Esophagus (tissue), 2 donors: ENCODE measurements around the gene GTF2IRD1. TPM values are rescaled to one million over a fixed set of nuclear protein-coding genes. Genes with fewer than 3 reads are reported as not detected.
"Not testable (repeated sequence)": the region's sequence is repeated elsewhere in the genome, so short reads cannot be mapped to it uniquely, and the experiment has no call there.

Source experiments
- H3K27ac ChIP-seq, 2 donors: one replicate each; pipeline ENCODE4 v1.5.1; 2013; ENCODE audit warnings: low read depth in 2 of 2, mild to moderate bottlenecking in 2 of 2, inconsistent platforms in 1 of 2, low read length in 1 of 2, moderate library complexity in 1 of 2
- H3K27me3 ChIP-seq, 2 donors: one replicate each; pipeline ENCODE4 v1.6.1; 2013; ENCODE audit warnings: low read length in 2 of 2, control low read depth in 1 of 2, mild to moderate bottlenecking in 1 of 2; ENCODE audit not compliant: insufficient read depth in 2 of 2, control insufficient read depth in 1 of 2
- H3K36me3 ChIP-seq, 2 donors: one replicate each; pipeline ENCODE4 v1.6.1; 2013; ENCODE audit warnings: low read length in 1 of 2; ENCODE audit not compliant: control insufficient read depth in 2 of 2, insufficient read depth in 2 of 2
- H3K4me1 ChIP-seq, 2 donors: one replicate each; pipeline ENCODE4 v1.6.1; 2013; ENCODE audit warnings: low read length in 1 of 2; ENCODE audit not compliant: control insufficient read depth in 2 of 2, insufficient read depth in 2 of 2
- H3K4me3 ChIP-seq, 2 donors: one replicate each; pipeline ENCODE4 v1.5.1; 2013; ENCODE audit warnings: low read length in 2 of 2, mild to moderate bottlenecking in 2 of 2, low read depth in 1 of 2, moderate library complexity in 1 of 2
- H3K9me3 ChIP-seq, 2 donors: one replicate each; pipeline ENCODE4 v1.6.1; 2013; ENCODE audit warnings: mild to moderate bottlenecking in 2 of 2, low read depth in 1 of 2, low read length in 1 of 2, moderate library complexity in 1 of 2; ENCODE audit not compliant: control insufficient read depth in 2 of 2, insufficient read depth in 1 of 2
- WGBS, 2 donors: extraction: QIAGEN DNeasy Blood & Tissue Kit; methylation state at CpG; one replicate each; pipeline ENCODE4 v1.1.7; 2013; 5-methylcytosine and 5-hydroxymethylcytosine counted together
- polyA plus RNA-seq, 2 donors: library from polyadenylated mRNA; stranded (reverse); fragments of 200-250 nt; gene quantifications; one replicate each; pipeline ENCODE4 v1.2.3, GENCODE V29; 2013
- donor health status: healthy with polysubstance abuse.
- donor health status: Bipolar disorder and iron deficiency.

The GTF2IRD1 gene
- polyA plus RNA-seq, 2 donors, result 30.4 to 43.4 TPM

DNA sequence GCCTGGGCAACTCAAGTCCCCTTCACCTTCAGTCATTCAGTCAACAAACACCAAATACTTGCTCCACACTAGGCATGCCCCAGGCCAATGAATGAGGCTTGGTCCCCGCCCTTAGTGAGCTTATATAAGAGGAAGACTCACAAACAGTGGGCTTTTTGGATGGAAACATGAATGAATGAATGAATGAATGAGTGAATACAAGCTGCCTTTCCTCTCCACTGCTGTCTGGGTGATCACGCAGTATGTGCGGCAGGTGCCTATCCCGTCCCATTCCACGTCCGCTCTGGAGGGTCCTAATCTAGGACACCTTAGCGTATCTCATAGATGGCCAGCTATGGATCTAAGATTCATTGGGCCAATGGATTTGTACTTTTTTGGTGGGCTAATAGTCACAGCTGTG, 184.0 kb downstream of the GTF2IRD1 start:
- no peak overlapping the region for H3K4me3 ChIP-seq
- no peaks in the 10 kb centered on the region for H3K27me3 ChIP-seq
- peaks cover 2 to 4% of the 10 kb centered on the region in 2 donors for H3K4me1 ChIP-seq
- peaks cover 0 to 2% of the 10 kb centered on the region in 2 donors for H3K36me3 ChIP-seq
- no peak overlapping the region for H3K27ac ChIP-seq
- WGBS, 2 donors, result 95% methylated on average over 7 of the region's 7 CpGs
- no peaks in the 10 kb centered on the region for H3K9me3 ChIP-seq

DNA sequence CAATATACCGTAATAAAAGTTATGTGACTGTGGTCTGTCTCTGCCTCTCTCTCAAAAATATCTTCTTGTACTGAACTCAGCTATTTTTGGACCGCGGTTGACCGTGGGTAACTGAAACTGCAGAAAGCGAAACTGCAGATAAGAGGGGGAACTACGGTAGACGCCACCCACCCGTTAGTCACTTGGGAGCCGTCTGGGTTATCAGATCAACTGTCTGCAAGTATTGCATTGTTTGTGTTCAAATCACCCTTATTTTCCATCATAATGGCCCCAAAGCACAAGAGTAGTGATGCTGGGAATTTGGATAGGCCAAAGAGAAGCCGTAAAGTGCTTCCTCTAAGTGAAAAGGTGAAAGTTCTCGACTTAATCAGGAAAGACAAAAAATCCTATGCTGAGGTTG, 196.3 kb downstream of the GTF2IRD1 start:
- peak overlapping the region in 1 of 2 donors; percentile 22 for H3K27ac ChIP-seq
- H3K4me3 ChIP-seq, H3K27me3 ChIP-seq, H3K4me1 ChIP-seq, H3K9me3 ChIP-seq, H3K36me3 ChIP-seq: not testable (repeated sequence)
- WGBS, 2 donors, result 33 to 45% methylated on average over 10 of the region's 11 CpGs

DNA sequence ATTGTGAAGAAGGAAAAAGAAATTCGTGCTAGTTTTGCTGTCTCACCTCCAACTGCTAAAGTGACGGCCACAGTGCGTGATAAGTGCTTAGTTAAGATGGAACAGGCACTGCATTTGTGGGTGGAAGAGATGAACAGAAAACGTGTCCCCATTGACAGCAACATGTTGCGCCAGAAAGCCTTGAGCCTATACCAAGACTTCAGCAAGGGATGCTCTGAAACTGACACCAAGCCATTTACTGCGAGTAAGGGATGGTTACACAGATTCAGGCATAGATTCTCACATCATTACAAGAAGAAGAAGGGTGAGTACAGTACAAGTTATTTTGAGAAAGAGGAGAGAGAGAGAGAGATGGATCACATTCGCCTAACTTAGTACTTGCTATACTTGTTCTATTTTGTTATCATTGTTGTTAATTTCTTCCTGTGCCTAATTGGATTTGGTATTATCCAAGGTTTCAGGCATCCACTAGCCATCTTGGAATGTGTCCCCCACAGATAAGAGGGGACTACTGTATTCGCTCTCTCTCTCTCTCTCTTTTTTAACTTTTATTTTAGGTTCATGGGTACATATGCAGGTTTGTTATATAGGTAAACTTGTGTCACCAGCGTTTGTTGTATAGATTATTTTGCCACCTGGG, 196.9 kb downstream of the GTF2IRD1 start:
- H3K36me3 ChIP-seq, H3K9me3 ChIP-seq, H3K27me3 ChIP-seq, H3K4me3 ChIP-seq, H3K4me1 ChIP-seq: not testable (repeated sequence)
- H3K27ac ChIP-seq, result peak overlapping the region in 1 of 2 donors; percentile 4
- 68 to 77% methylated on average over 6 to 7 of the region's 9 CpGs for WGBS, 2 donors

DNA sequence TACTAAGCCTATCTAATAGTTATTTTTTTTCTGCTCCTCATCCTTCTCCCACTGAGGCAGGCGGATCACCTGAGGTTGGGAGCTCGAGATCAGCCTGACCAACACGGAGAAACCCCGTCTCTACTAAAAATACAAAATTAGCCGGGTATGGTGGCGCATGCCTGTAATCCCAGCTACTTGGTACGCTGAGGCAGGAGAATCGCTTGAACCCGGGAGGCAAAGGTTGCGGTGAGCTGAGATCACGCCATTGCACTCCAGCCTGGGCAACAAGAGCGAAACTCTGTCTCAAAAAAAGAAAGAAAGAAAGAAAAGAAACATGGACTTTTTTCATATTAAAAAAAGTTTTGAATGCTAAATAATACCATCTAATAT, 197.4 kb downstream of the GTF2IRD1 start:
- WGBS, 2 donors, result 85 to 95% methylated on average over 12 of the region's 12 CpGs
- not testable (repeated sequence) for H3K27me3 ChIP-seq, H3K9me3 ChIP-seq, H3K4me1 ChIP-seq, H3K4me3 ChIP-seq, H3K36me3 ChIP-seq, H3K27ac ChIP-seq

Other genes starting within 250 kb of the GTF2IRD1 start
- 1 to 10 TPM; 1.8 to 3.0 TPM for gene LAT2, start 243.9 kb upstream of the GTF2IRD1 start, polyA plus RNA-seq
- gene RFC2, start 199.5 kb upstream of the GTF2IRD1 start, polyA plus RNA-seq, result 10 to 100 TPM; 20.0 to 26.7 TPM
- 1 to 10 TPM; 5.5 to 6.3 TPM for gene CLIP2, start 164.5 kb upstream of the GTF2IRD1 start, polyA plus RNA-seq
- 10 to 100 TPM; 33.5 to 40.9 TPM for gene GTF2I, start 203.8 kb downstream of the GTF2IRD1 start, polyA plus RNA-seq